IPS DF 6.9 (cell line): ENCODE data around the gene PLXDC1.
"Not testable (repeated sequence)": the region's sequence is repeated elsewhere in the genome, so short reads cannot be mapped to it uniquely, and the experiment has no call there.

Experiments
- DNase-seq: peaks from one replicate; pipeline ENCODE4 v3.0.0-alpha.2; 2013; ENCODE audit warnings: low read depth, low spot score
- H3K27ac ChIP-seq: one replicate; pipeline ENCODE4 v1.5.1; 2013; ENCODE audit warnings: low read length, control low read depth
- H3K27me3 ChIP-seq: 2 replicates; pipeline ENCODE4 v1.6.1; 2013; ENCODE audit warnings: mild to moderate bottlenecking, low read length; ENCODE audit not compliant: control insufficient read depth, insufficient read depth
- H3K36me3 ChIP-seq: 2 replicates; pipeline ENCODE4 v1.6.1; 2013; ENCODE audit warnings: low read length; ENCODE audit not compliant: control insufficient read depth, insufficient read depth
- H3K4me1 ChIP-seq: 2 replicates; pipeline ENCODE4 v1.6.1; 2013; ENCODE audit warnings: low read length; ENCODE audit not compliant: control insufficient read depth, insufficient read depth
- H3K4me3 ChIP-seq: 2 replicates; pipeline ENCODE4 v1.5.1; 2013; ENCODE audit warnings: mild to moderate bottlenecking, low read length
- H3K9me3 ChIP-seq: 2 replicates; pipeline ENCODE4 v1.6.1; 2013; ENCODE audit warnings: low read length, inconsistent platforms; ENCODE audit not compliant: control insufficient read depth, insufficient read depth
- WGBS: extraction: QIAGEN DNeasy Blood & Tissue Kit; methylation state at CpG from one replicate; pipeline ENCODE4 v1.1.7; 2013; ENCODE audit warnings: mixed read lengths, missing lambda C conversion rate; ENCODE audit not compliant: insufficient read length, insufficient coverage; 5-methylcytosine and 5-hydroxymethylcytosine counted together

PLXDC1 gene

DNA sequence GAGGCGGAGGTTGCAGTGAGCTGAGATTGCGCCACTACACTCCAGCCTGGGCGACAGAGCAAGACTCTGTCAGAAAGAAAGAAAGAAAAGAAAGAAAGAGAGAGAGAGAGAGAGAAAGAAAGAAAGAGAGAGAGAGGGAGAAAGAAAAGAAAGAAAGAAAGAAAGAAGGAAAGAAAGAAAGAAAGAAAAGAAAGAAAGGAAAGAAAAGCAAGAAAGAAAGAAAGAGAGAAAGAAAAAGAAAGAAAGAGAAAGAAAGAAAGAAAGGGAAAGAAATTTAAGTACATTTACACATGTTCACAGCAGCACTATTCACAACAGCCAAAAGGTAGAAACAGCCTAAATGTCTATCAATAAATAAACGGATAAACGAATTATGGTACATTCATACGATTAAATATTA is 21.9 kb downstream of the PLXDC1 start:
- WGBS, result no CpG with 5 or more reads among the region's 6 CpGs
- not testable (repeated sequence) for H3K27ac ChIP-seq, H3K36me3 ChIP-seq, H3K4me3 ChIP-seq, DNase-seq, H3K4me1 ChIP-seq, H3K9me3 ChIP-seq, H3K27me3 ChIP-seq

DNA sequence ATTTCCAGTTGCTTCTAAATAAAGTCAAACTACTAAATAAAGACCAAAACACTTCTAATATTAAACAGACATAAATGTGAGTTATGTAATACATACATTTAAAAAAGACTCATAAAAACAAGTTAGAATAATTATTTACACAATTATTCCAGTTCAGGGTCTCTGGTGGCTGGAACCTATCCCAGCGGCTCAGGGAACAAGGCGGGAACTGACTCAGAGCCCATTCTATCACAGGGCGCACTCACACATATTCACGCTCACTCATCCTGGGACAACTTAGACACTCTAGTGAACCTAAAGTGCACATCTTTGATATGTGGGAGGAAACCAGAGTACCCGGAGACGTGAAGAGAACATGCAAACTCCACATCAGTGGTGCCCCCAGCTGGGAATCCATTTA is 25.0 kb downstream of the PLXDC1 start:
- no peaks in the 10 kb centered on the region for H3K27me3 ChIP-seq
- H3K9me3 ChIP-seq, result no peaks in the 10 kb centered on the region
- H3K27ac ChIP-seq, result no peak overlapping the region
- DNase-seq, result no peak
- no peak overlapping the region for H3K4me3 ChIP-seq
- WGBS, result no CpG with 5 or more reads among the region's 6 CpGs
- H3K4me1 ChIP-seq, result no peaks in the 10 kb centered on the region
- no peaks in the 10 kb centered on the region for H3K36me3 ChIP-seq

DNA sequence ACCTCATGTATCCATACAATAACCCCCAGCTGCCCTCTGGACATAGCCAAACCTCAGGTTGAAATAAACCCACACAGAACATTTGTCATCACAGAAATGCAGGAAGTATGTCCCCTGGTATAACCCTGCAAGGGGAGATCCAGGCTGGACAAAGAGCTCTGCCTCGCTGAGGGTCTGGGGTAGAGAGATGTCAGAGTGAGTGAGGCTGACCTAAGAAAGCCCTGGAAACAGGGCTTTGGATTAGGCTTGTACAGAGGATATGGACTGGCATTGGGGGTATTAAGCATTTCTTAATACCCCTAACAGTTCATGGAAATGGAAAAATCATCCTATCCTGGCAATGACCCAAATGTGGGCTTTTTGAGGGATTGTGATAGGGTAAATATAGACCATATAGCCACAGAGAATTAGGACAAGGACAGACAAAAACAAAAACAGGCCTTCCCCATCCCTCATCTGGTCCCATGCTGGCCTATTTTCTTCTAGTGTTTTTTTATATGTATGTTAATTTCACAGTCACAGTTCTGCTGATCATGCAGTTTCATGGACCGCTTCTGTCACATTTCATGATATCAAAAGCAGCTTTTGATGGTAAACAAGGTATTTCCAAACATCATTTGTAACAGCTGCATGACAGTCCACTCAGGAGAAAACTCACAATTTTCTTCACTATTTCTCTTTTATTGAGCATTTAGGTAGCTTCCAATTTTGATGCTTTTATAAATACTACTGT is 26.1 kb downstream of the PLXDC1 start:
- no peaks in the 10 kb centered on the region for H3K27me3 ChIP-seq
- no peak for DNase-seq
- H3K27ac ChIP-seq, result no peak overlapping the region
- H3K4me1 ChIP-seq, result no peaks in the 10 kb centered on the region
- no CpG with 5 or more reads among the region's 2 CpGs for WGBS
- H3K4me3 ChIP-seq, result no peak overlapping the region
- H3K36me3 ChIP-seq, result no peaks in the 10 kb centered on the region
- H3K9me3 ChIP-seq, result no peaks in the 10 kb centered on the region

DNA sequence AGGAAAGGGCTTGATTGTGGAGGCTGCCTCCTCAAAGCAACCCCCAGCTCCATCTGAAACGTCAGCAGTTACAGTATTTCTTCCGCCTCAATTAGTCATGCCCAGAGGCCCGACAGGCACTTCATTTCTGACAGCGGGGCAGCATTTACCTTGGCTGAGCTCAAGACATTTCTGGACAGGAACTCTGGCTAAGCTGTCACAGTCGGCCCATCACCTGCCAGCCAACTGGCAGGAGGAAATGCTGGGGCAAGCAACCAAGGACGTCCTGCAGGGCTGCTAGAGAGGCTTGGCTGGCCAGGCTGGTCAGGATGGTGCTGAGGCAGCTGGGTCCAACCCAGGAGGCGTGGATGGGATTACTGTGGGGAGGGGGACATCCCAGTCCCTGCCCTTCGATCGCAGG is 27.8 kb downstream of the PLXDC1 start:
- Histone ChIP-seq H3K4me1 (no peaks in the 10 kb centered on the region), H3K9me3 (no peaks in the 10 kb centered on the region), H3K36me3 (no peaks in the 10 kb centered on the region), H3K27ac (no peak overlapping the region), H3K27me3 (no peaks in the 10 kb centered on the region), H3K4me3 (no peak overlapping the region)
- no peak for DNase-seq
- no CpG with 5 or more reads among the region's 9 CpGs for WGBS

DNA sequence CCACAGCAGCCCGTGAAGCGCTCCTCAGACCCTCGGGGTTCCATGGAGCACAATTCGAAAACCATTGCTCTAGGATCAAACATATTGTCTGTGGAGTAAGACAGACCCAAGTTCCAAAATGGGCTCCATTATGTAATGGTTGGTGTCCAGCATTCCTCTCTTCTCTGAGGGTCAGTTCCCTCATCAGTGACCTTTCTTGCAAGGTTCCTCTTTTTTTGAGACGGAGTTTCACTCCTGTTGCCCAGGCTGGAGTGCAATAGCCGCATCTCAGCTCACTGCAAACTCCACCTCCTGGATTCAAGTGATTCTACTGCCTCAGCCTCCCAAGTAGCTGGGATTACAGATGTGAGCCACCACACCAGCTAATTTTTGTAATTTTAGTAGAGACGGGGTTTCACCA is 28.4 kb downstream of the PLXDC1 start:
- no peaks in the 10 kb centered on the region for H3K36me3 ChIP-seq

DNA sequence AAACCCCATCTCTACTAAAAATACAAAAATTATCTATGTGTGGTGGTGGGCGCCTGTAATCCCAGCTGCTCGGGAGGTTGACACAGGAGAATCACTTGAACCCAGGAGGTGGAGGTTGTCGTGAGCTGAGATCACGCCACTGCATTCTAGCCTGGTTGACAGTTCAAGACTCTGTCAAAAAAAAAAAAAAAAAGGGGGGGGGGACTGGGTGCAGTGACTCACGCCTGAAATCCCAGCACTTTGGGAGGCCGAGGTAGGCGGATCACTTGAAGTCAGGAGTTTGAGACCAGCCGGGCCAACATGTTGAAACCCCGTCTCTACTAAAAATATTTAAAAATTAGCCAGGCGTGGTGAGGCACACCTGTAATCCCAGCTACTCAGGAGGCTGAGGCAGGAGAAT is 29.5 kb downstream of the PLXDC1 start:
- no CpG with 5 or more reads among the region's 10 CpGs for WGBS

More for the DNA sequence above, 28.4 kb downstream of the PLXDC1 start:
- Histone ChIP-seq H3K27ac (no peak overlapping the region), H3K4me3 (no peak overlapping the region), H3K27me3 (no peaks in the 10 kb centered on the region), H3K9me3 (no peaks in the 10 kb centered on the region), H3K4me1 (no peaks in the 10 kb centered on the region)
- WGBS, result no CpG with 5 or more reads among the region's 7 CpGs
- DNase-seq, result no peak

DNA sequence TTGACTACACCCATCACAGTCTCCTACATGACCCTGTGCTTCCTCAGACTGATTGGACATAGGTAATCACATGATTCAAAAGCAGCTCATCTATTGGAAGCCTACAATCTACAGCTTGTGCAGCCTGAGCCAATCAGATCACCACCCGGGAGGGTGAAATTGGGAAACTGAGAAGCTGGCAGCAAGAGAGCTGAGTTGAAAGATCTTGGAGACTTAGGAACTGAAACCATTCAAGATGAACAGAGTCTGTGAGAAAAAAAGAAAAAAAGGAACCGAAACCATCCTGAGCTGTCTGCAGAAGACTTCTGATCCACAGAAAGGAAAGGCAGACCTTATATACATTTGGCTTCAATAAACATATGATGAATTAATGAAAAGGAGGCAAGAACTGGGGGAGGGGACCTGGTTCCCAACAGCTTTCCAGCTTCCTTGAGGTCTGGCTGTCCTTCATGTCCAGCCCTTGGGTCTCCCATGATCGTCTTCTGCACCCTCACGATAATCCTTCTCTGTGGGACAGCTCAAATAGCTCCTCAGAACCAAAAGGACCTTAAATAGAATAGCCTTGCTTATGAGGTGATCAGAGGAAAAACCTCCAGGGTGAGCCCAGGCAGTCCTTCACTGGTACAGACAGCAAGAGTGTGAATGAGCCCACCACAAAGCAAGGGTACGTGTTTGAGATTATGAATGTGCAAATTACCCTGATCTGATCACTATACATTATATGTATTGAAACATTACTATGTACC is 32.6 kb downstream of the PLXDC1 start:
- H3K4me3 ChIP-seq, result no peak overlapping the region
- H3K4me1 ChIP-seq, result no peaks in the 10 kb centered on the region; the same call in 1 of the 2 replicates
- DNase-seq, result no peak
- H3K27ac ChIP-seq, result no peak overlapping the region
- WGBS, result no CpG with 5 or more reads among the region's 5 CpGs
- no peaks in the 10 kb centered on the region for H3K36me3 ChIP-seq
- no peaks in the 10 kb centered on the region for H3K9me3 ChIP-seq
- no peaks in the 10 kb centered on the region for H3K27me3 ChIP-seq

More for the DNA sequence above, 29.5 kb downstream of the PLXDC1 start:
- not testable (repeated sequence) for DNase-seq, H3K27me3 ChIP-seq, H3K4me3 ChIP-seq, H3K9me3 ChIP-seq, H3K4me1 ChIP-seq, H3K27ac ChIP-seq, H3K36me3 ChIP-seq

DNA sequence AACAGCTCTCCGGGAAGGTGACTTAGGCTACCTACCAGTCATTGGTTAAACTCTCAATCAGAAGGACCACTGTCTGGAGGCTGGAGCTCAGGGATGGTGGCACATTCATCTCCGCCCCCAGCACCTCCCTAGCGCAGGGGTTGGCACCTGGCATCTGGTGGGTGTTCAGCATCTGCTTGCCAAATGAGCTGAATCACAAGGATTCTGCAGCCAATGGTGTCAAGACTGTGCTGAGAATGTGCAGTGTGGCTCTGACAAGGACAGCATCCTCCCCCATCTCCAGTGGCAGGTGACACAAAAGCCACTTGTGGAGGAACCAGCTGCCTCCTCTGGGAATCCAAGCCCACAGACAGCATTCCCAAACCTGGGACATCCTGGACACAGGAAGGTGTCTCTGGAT is 35.2 kb downstream of the PLXDC1 start:
- no peaks in the 10 kb centered on the region for H3K27me3 ChIP-seq
- DNase-seq, result no peak
- H3K9me3 ChIP-seq, result no peaks in the 10 kb centered on the region
- no peak overlapping the region for H3K27ac ChIP-seq
- no peaks in the 10 kb centered on the region for H3K36me3 ChIP-seq
- H3K4me3 ChIP-seq, result no peak overlapping the region
- no peaks in the 10 kb centered on the region; the same call in 1 of the 2 replicates for H3K4me1 ChIP-seq
- WGBS, result no CpG with 5 or more reads among the region's 3 CpGs

DNA sequence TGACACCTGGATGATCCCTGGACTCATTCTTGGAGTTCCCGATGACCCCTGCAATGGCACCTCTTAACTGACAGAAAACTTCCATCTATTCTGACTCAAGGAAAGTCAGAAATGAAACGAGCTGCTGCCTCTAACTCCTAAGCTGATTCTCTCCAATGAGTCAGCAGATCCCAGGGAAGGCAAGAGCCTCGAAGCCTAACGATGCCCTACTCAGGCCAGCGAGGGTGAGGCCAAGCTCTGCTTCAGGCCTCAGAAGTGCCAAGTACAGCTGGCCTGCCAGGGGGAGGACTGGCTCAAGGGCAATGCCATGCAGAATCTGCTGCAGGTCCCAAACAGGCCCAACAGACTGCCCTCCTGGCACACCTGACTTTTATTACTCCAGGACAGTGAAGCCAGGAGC is 36.3 kb downstream of the PLXDC1 start:
- H3K27ac ChIP-seq, result no peak overlapping the region
- no peaks in the 10 kb centered on the region for H3K9me3 ChIP-seq
- DNase-seq, result no peak
- H3K4me3 ChIP-seq, result no peak overlapping the region
- no peaks in the 10 kb centered on the region; the same call in 1 of the 2 replicates for H3K4me1 ChIP-seq
- H3K27me3 ChIP-seq, result no peaks in the 10 kb centered on the region
- no peaks in the 10 kb centered on the region for H3K36me3 ChIP-seq
- WGBS, result no CpG with 5 or more reads among the region's 5 CpGs

DNA sequence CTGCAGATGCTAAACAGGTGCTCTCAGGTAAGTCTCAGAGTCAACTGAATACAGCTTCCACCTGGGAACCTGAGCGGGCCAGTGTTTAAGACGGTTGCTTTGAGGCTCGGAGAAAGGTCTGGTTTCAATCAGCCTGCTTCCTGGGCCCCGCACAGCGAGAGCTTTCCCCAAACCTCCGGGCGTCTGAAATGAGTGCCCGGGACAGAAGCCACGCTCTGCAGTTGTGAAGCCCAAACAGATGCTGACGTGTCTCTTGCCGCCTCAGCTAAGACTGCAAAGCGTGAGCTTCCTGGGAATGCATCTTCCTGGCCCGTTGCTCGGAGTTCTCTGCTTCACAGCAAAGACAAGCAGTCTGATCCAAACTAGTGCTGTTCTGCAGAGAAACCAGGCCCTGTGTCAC is 36.7 kb downstream of the PLXDC1 start:
- Histone ChIP-seq H3K4me1 (no peaks in the 10 kb centered on the region; the same call in 1 of the 2 replicates), H3K27me3 (no peaks in the 10 kb centered on the region), H3K27ac (no peak overlapping the region), H3K9me3 (no peaks in the 10 kb centered on the region), H3K4me3 (no peak overlapping the region), H3K36me3 (no peaks in the 10 kb centered on the region)
- WGBS, result no CpG with 5 or more reads among the region's 14 CpGs
- DNase-seq, result no peak
